IPS-18c (cell line): Measurements from ENCODE around the gene FAM241B.

ENCODE experiments used
- H3K4me3 ChIP-seq: 2 replicates; pipeline ENCODE4 v1.7.0; 2013; ENCODE audit warnings: low read depth, mild to moderate bottlenecking, low read length, moderate library complexity; ENCODE audit not compliant: insufficient read depth
- H3K9me3 ChIP-seq: one replicate; pipeline ENCODE4 v1.6.1; 2013; ENCODE audit warnings: mild to moderate bottlenecking, low read length, moderate library complexity; ENCODE audit not compliant: control insufficient read depth, insufficient read depth

FAM241B gene

DNA sequence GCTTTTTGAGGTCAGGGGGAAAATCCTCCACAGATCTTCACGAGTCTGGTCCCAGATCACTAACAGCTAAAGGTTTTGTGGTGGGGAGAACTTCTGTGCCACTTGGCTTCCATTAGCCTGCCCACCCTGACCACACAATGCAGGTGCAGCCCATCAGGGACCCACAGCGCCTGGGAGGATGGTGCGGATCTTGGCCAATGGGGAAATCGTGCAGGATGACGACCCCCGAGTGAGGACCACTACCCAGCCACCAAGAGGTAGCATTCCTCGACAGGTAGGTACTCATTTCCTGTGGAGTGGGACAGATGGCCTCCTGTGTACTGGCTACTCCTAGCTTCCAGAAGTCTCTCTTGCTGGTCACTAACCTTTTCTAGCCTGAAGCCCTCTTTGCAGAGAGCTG is 1.5 kb downstream of the FAM241B start:
- H3K4me3 ChIP-seq = no peak overlapping the region
- no peaks in the 10 kb centered on the region for H3K9me3 ChIP-seq

DNA sequence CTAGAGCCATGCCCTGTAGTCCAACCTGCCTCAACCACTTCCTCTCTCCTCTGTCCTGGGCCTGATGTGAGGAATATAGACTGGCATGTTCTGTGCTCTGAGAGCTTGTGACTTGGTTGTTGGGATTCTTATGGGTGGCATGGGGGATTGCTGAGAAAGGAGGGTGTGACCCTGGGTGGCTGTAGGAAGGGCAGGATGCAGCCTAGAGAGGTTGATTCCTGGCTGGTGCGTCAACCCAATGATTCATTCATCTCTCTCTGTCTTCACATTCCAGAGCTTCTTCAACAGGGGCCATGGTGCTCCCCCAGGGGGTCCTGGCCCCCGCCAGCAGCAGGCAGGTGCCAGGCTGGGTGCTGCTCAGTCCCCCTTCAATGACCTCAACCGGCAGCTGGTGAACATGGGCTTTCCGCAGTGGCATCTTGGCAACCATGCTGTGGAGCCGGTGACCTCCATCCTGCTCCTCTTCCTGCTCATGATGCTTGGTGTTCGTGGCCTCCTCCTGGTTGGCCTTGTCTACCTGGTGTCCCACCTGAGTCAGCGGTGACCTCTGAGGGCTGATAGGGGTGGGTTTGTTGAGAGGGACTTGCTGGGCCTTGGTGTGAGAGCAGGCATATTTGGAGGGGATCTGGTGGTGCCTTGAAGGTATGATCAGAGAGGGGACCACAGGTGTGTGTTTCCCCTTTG is 2.6 kb downstream of the FAM241B start:
- Histone ChIP-seq H3K4me3 (no peak overlapping the region), H3K9me3 (no peaks in the 10 kb centered on the region)

- no peak overlapping the region for H3K4me3 ChIP-seq
These were observed 3.9 kb downstream of the FAM241B start for GRCh38 chr10:69633673-69634635.

DNA sequence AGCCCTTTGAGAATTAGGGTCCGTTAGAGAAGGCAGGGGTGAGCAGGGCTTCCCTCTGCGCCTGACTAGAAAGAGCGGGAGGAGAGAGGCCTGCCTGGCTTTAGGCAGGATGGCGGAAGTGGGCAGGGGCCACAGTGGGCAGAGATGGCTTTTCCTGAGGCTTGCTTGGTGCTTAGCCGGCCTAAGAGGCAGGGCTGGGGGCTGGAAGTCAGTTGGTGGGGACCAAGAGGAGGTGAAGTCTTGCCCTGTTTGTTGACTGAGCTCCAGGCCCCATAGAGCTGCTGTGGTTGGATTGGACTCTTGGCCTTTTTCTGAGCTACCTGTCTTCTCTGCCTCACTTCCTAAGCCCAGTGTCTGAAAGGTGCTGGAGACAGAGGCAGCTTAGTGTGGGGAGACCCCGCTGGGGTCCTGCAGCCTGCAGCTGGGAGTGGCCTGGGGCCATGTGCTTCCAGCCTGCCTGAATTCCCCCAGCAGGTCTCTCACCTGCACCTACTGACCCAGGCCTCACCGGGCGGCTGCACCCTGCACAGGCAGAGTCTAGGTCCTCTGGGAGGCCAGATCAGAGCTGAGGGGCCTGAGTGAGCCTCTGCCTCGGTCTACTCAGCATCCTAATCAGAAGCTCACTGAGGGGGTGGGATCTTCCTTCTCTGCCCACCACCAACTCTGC is 4.8 kb downstream of the FAM241B start:
- H3K4me3 ChIP-seq = no peak overlapping the region
- H3K9me3 ChIP-seq = no peaks in the 10 kb centered on the region

More at GRCh38 chr10:69633673-69634635, 3.9 kb downstream of the FAM241B start:
- no peaks in the 10 kb centered on the region for H3K9me3 ChIP-seq

DNA sequence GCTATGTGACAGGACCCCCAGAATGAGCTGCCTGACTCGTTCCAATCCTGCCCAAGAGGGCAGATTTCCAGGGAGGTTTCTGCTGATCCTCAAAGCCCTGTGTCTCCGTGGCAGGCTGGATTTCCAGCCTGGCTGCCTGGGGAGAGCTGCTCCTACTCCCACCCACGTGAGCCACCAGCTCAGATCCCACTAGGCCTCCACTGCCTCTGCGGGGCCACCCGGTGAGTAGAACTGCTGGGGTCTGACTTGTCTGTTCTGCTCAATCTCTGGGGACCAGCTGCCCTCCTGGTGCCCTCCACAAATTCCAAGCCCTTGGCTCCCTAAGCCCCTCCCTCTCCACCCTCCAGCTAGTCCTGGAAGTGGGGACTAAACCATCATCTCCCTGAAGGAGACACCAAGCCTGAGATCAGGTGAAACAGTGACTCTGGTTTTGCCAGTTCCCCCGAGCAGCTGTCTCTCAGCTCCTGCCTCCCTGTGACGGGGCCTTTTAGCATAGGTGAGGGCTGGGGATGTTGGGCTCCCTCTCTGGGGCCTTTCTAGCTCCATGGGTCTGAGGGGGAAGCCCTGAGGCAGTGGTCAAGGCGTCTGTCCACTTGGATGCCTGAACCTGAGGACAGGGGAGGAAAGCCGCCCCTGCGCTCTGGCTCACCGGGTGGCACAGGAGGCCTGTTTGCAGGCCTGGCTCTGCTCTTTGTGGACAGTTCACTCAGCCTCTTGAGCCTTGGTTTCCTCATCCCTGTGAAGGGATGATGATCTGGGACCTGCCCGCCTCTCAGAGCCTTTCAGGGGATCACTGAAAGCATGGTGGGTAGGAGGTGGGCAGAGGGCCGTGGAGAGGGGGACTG is 5.6 kb downstream of the FAM241B start:
- no peak overlapping the region for H3K4me3 ChIP-seq
- no peaks in the 10 kb centered on the region for H3K9me3 ChIP-seq

- Histone ChIP-seq H3K9me3 (no peaks in the 10 kb centered on the region), H3K4me3 (no peak overlapping the region)
These were observed 6.2 kb downstream of the FAM241B start for GRCh38 chr10:69636273-69636575.

GRCh38 chr10:69636626-69637605 is 6.9 kb downstream of the FAM241B start:
- H3K4me3 ChIP-seq = no peak overlapping the region
- no peaks in the 10 kb centered on the region for H3K9me3 ChIP-seq

- no peak overlapping the region for H3K4me3 ChIP-seq
- peaks cover 2% of the 10 kb centered on the region for H3K9me3 ChIP-seq
These were observed 8.6 kb downstream of the FAM241B start for GRCh38 chr10:69638642-69639041.

- no peak overlapping the region for H3K4me3 ChIP-seq
These were observed 9.5 kb downstream of the FAM241B start for GRCh38 chr10:69639291-69640195.

GRCh38 chr10:69640196-69640980 is 10.3 kb downstream of the FAM241B start:
- peaks cover 2% of the 10 kb centered on the region for H3K9me3 ChIP-seq
- no peak overlapping the region for H3K4me3 ChIP-seq

More at GRCh38 chr10:69639291-69640195, 9.5 kb downstream of the FAM241B start:
- H3K9me3 ChIP-seq = peaks cover 2% of the 10 kb centered on the region

- H3K9me3 ChIP-seq = peaks cover 2% of the 10 kb centered on the region
- no peak overlapping the region for H3K4me3 ChIP-seq
These were observed 11.4 kb downstream of the FAM241B start for GRCh38 chr10:69641261-69641980.

GRCh38 chr10:69642747-69643146 is 12.7 kb downstream of the FAM241B start:
- Histone ChIP-seq H3K9me3 (peaks cover 2% of the 10 kb centered on the region), H3K4me3 (no peak overlapping the region)

- no peak overlapping the region for H3K4me3 ChIP-seq
- peaks cover 2% of the 10 kb centered on the region for H3K9me3 ChIP-seq
These were observed 14.0 kb downstream of the FAM241B start for GRCh38 chr10:69643779-69644657.
